Stimulated activated CD8-positive, alpha-beta memory T cell treated with anti-CD3 and anti-CD28 coated beads, Interleukin-12 subunit alpha, Interleukin-12 subunit beta, amount 100 ng/mL, for 1 hour (primary cell): Measurements from ENCODE around the gene CNOT3.
"Not testable (repeated sequence)": the region's sequence is repeated elsewhere in the genome, so short reads cannot be mapped to it uniquely, and the experiment has no call there.

ENCODE experiments used
- DNase-seq: peaks from one replicate; pipeline ENCODE4 v3.0.0-alpha.2; 2020; ENCODE audit warnings: low read depth

The CNOT3 gene

GRCh38 chr19:54169149-54169740, 31.7 kb downstream of the CNOT3 start:
- no peak for DNase-seq

GRCh38 chr19:54171736-54172431, 34.3 kb downstream of the CNOT3 start:
- DNase-seq: not testable (repeated sequence)

- no peak for DNase-seq
These were observed 35.2 kb downstream of the CNOT3 start, which contains the start of gene TMC4 for GRCh38 chr19:54172471-54173358. Gene TMC4, minus strand, starts transcription at chr19:54173160. Its CDS starts 43 bp downstream, at chr19:54173117.

DNA sequence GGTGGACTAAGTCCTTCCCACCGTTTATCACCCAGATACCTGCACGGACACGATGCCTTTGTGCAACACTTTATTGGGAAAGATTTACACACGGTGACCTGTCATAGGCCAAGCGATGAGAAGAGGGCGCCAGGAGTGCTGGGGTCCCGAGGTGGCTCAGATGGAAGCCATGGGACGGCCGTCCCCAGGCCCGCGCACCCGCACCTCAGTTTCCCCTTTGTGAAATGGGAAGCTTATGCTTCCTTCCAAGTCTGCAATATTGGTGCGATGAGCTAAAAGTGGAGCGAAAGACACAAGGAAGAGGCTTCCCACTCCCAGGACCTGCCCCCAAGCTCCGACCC, 35.8 kb downstream of the CNOT3 start:
- DNase-seq: no peak

- DNase-seq: no peak
These were observed 36.6 kb downstream of the CNOT3 start for GRCh38 chr19:54173951-54174834.

GRCh38 chr19:54178581-54179261, 41.2 kb downstream of the CNOT3 start:
- no peak for DNase-seq

GRCh38 chr19:54179262-54179852, 41.8 kb downstream of the CNOT3 start:
- DNase-seq: no peak

DNA sequence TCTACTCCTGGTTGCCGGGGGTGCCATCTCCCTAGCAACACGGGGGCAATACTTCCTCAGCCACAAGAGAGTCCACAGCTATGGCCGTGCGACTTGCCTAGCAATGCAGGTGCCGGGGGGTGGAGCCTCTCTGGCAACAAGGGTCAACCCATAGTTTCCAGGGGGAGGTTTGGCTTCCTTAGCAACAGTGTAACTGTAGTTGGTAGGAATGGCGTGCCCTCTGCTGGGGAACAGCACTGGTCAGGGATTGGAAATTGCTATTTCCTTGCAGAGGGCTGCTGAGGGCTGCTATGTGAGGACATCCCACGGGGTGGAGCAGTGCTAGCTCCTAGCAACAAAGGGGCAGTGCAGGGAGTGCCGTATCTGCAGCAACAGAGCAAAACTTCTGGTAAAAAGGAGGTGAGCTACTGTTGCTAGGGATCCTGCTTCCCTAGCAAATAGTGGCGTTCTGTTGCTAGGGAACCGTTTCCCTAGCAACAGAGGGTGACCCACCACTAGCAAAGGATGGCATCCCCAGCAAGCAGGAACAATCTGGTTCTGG, 42.4 kb downstream of the CNOT3 start:
- DNase-seq: no peak

DNA sequence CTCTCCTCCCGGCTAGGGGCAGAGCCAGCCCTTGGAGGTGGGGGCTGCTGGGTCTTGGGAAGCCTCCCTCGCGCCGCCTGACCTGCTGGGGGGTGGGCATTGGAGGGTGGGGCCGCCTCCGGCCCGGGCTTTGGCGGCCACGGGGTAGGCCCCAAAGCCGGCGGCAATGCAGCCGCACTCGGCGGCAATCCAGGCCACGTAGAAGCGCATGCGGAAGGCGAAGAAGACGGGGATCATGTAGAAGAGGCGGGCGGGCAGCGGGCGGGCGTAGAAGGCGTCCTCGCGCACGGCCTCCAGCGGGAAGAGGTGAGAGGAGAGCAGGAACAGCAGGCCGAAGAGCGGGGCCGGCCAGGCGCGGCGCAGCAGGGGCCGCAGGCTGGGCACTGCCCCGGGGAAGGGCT, 43.1 kb downstream of the CNOT3 start:
- no peak for DNase-seq

DNA sequence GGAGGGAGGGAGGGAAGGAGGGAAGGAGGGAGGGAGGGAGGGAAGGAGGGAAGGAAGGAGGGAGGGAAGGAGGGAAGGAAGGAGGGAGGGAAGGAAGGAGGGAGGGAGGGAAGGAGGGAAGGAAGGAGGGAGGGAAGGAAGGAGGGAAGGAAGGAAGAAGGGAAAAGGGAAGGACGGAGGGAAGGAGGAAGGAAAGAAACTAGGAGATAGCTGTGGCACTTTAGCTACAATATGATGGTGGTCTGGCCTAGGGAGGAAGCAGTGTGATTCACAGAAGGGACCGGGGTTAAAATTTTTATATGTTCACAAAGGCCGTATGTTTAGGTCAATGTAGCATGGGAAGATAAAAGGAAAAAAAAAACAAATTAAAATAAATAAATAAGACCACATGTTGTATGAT, 44.3 kb downstream of the CNOT3 start:
- not testable (repeated sequence) for DNase-seq

DNA sequence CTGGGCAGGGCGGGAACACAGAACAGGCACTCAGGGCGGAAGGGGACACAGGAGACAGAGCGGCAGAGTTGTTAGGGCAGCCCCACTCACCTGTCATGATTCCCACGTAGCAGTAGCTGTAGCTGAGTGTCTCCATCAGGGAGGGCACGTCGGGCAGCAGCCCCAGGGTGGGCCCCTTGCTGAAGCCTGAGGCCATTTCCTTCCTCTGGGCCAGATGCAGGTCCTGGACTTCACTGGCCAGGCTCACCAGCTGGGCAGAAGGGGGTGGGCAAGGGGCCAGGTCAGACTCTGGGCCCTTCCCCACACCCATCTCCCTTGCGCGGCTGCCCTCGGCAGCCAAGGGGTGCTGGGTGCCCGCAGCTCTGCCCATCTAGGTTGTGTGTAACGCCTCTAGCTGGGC, 45.9 kb downstream of the CNOT3 start:
- DNase-seq: no peak

GRCh38 chr19:54186351-54186750, 48.8 kb downstream of the CNOT3 start:
- DNase-seq: no peak

DNA sequence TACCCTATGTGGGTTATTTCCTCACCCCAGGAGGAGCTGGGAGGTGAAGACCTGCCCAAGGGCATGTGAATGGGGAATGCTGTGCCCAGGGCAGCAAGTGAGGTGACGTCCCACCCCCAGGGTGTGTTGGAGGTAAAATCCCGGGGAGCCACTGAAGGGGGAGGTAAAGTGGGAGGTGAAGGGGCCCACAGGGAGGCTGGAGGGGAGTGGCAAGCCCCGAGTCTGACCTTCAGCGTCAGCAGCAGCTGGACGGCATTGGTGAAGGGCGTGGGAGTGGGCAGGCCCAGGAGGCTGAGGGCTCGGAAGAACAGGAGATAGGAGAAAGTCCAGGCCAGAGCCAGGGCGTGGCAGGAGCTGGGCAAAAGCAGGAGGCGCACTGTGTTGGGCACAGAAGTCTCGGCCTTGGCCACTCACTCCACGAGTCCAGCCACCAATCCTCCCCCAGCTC, 49.4 kb downstream of the CNOT3 start:
- no peak for DNase-seq

DNA sequence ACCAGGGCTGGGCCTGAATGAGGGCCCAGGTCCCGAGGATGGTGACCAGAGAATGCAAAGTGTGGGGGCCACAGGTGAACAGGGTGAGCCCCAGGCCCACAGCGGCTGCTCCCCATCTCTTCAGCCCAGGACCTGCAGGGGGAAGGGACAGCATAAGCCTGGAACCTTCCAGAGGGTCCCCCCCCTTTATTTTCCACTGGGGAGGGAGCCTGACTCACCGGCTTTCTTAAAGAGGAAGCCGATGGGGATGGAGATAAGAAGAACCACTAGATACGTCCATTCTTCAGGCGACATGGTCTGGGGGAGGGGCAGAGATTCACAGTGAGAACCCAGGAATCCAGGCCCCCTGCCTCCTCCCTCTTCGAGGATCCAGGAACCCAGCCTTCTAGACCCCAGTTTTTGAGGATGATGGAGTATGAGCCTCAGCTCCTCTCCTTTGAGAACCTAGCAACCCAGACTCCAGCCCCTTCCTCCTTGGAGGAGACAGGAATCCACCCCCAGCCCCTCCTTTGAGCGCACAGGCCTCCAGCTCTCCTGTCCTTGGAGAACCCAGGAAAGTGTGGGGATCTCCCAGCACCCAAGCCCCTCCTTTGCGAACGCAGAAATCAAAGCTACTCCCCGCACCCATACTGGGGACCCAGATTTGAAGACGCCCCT, 50.8 kb downstream of the CNOT3 start:
- DNase-seq: peak; percentile 57

DNA sequence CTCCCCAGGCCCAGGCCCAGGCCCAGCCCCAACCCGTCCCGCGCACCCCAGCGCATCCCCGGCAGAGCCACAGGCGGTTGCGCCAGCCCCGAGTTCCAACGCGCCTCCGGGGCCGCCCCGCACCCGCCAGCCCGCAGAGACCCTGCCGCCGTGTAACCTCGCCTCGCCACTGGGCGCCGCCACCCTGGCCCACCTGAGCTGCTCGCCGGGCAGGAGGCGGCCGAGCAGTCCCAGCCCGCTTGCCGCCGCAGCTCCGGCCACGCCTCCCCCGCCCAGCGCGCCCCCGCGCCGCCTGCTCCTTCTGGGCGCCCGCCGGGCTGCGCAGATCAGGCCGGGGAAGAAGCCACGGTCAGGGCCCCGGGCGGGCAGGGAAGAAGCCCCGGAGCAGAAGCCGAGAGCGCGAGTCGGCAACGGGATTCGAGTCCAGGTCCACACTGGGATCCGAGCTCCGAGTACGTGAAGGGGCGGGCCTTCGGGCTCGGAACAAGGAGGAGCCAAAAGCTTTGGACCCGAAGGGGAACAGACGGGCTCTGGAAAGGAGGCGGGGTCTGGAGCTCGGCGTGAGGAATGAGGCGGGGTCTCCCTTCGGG, 51.7 kb downstream of the CNOT3 start, which contains the start of gene MBOAT7:
MBOAT7 (minus strand) TSS at position 436 of the 590 bp plus-strand sequence. CDS start 1,072 bp downstream, outside the sequence.
- DNase-seq: peak; percentile 29

- DNase-seq: peak; percentile 100
These were observed 52.4 kb downstream of the CNOT3 start for GRCh38 chr19:54189735-54190502.

- peak; percentile 100 for DNase-seq
These were observed 53.0 kb downstream of the CNOT3 start for GRCh38 chr19:54190503-54191010.
